ENCODE results near the gene DNAL4.

The DNAL4 gene

DNA sequence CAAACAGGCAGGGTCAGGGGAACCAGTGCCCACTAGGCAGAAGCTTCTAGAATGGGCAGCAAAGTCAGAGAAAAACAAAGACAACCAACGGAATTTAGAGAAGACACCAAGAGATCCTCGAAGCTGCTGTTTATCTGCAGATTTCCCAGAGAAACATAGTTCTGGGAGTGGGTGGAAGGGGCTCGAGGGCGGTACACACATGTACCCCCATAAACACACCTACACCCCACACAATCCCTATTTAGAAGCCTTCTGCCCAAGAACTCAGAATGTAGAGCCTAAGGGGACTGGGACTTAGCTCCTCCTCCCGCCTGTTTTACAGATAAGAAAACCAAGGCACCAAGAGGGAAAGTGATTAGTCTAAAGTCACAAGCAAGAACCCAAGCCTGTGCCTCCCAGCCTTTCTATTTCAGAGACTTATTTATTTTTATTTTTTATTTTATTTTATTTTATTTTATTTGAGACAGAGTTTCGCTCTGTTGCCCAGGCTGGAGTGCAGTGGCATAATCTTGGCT lies 43.5 kb upstream of the DNAL4 start:
- TF ChIP-seq, protein P1, sequence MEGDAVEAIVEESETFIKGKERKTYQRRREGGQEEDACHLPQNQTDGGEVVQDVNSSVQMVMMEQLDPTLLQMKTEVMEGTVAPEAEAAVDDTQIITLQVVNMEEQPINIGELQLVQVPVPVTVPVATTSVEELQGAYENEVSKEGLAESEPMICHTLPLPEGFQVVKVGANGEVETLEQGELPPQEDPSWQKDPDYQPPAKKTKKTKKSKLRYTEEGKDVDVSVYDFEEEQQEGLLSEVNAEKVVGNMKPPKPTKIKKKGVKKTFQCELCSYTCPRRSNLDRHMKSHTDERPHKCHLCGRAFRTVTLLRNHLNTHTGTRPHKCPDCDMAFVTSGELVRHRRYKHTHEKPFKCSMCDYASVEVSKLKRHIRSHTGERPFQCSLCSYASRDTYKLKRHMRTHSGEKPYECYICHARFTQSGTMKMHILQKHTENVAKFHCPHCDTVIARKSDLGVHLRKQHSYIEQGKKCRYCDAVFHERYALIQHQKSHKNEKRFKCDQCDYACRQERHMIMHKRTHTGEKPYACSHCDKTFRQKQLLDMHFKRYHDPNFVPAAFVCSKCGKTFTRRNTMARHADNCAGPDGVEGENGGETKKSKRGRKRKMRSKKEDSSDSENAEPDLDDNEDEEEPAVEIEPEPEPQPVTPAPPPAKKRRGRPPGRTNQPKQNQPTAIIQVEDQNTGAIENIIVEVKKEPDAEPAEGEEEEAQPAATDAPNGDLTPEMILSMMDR (conservative IDR thresholded peaks at IDR 0.05), result no peak
- H3K27ac ChIP-seq, result no peak overlapping the region

DNA sequence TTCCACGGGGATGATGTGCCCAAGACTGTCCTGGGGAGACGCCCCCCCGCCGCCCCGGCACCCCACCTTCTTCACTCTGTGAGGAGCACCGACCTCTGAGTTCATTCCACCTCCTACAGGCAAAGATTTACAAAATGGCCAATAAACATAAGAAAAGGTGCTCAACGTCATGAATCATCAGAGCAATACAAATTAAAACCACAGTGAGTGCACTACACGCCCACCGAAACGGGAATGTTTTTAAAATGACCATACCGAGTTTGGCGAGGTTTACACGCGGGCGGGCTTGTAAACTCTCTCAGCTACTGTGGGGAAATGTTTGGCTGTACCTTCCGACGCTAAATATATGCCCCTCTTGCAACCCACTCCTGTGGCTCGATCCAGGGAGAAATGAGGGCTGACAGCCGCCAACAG lies 42.0 kb upstream of the DNAL4 start:
- no peak overlapping the region for H3K27ac ChIP-seq

DNA sequence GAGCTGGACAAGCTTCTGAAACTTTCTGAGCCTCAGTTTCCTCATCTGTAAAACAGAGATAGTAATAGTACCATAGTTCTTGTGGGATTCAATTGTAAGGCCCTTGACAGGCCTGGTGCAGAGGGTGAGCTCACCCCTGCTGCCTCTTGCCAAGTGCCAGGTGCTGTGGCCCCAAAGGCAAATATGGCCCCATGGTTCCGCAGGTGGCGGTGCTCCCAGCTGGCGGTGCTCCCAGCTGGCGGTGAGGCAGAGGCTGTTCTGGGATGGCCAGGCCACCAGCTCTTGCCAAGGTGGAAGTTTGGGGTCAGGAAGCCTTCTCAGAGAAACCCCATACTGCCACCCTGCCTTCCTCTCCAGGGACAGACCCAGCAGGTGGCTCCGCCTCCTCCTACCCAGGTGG lies 41.0 kb upstream of the DNAL4 start:
- no peak overlapping the region for H3K27ac ChIP-seq
- TF ChIP-seq, protein P1 (conservative IDR thresholded peaks at IDR 0.05), result no peak

More for the DNA sequence above, 42.0 kb upstream of the DNAL4 start:
- TF ChIP-seq, protein P1 (conservative IDR thresholded peaks at IDR 0.05), result no peak

DNA sequence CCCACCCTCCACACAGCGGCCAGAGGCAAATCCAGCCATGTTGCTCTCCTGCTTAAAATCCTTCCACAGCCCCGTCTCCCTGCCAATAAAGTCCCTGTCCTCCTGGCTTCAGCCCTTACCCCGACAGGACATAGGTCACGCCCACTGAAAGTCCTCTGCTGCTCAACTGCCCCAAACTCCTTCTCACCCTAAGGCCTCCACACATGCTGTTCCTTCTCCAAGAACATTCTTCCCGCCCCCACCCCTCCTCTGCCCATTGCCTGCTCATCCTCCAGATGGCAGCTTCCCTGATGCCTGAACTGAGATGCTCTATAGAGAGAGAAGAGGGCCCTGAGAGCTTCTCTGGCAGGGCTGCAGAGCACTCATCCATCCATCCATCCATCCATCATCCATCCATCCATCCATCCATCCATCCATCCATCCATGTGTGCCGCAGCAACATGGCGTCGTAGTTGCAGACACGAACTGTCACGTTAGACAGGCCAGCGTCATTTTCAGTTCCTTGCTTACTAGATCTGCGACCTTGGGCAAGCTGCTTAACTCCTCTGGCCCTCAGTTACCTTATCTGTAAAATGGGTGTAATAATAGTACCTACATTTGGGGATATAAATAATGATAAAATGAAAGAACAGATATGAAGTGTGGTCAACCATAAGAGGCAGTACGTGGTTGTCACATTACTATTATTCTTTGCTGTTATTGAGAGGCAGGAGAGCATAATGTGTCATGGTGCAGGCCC lies 40.4 kb upstream of the DNAL4 start:
- no peak overlapping the region for H3K27ac ChIP-seq
- TF ChIP-seq, protein P1 (conservative IDR thresholded peaks at IDR 0.05), result no peak

DNA sequence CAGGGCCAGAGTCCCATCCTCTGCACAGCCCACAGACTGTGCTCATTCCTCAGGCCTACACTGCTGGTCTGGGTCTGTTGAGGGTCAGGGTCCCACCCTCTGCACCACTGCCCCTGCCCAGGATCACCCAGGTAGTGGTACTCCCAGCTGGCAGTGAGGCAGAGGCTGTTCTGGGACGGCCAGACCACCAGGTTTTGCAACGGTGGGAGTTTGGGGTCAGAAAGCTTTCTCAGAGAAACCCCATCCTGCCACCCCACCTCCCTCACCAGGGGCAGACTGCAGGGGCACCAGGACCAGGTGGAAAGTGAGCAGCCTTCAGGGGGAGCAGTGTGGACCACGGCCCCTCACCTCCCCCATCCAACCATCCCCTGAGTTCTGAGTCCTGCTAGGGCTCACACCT lies 39.1 kb upstream of the DNAL4 start:
- TF ChIP-seq, protein P1 (conservative IDR thresholded peaks at IDR 0.05), result no peak

DNA sequence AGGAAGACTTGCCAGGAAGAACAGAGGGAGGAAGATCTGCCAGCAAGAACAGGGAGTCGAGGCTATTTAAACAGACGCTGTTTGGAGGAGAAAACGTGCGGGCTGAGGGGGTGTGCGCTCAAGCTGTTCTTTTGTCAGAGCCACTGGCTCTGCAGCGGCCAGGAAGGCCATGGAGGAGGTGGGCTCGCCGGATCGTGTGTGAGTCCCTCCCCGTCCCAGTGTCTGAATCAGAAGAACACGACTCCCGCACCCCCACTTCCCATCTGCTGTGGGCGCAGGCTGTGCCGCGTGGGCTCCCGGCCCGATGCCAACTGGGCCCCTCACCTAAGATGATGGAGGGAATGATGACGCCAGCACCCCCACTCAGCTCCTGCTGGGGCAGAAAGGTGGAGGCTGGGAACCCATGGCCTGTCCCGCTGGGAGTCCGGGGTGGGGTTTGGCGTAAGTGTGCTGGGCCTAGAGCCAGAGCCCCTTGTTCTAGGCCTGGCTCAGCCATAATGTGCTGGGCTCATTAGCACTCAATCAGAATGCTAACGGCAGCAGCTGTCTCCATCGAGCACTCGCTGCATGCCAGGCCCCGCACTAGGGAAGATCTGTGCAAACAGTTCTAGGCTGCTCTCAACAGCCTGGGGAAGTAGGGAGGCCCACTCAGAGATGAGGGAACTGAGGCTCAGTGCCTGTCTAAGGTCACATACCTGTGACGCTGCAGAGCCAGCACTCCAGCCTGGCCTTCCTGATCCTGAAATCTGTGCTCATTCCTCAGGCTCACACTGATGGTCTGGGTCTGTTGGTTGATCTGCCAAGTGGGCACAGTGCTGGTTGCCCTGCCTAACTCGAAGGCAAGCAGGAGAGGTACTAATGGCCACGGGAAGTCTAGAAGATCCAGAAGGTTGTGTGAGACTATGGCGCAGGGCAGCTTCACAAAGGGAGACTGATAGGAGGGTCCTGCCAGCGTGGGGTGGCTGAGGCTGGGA lies 38.3 kb upstream of the DNAL4 start:
- H3K27ac ChIP-seq, result no peak overlapping the region
- TF ChIP-seq, protein P1 (conservative IDR thresholded peaks at IDR 0.05), result no peak

More for the DNA sequence above, 39.1 kb upstream of the DNAL4 start:
- H3K27ac ChIP-seq, result no peak overlapping the region

All from VCaP (cell line).